Neural progenitor cell (in vitro differentiated cells): ENCODE results near the gene ARHGEF26. TPM values are rescaled to one million over a fixed set of nuclear protein-coding genes. Genes with fewer than 3 reads are reported as not detected.

ENCODE experiments used
- DNase-seq: peaks from one replicate; pipeline ENCODE4 v3.0.0-alpha.2; 2016; ENCODE audit warnings: low spot score
- H2AFZ ChIP-seq: fragments of 200-600 bp; sonication (generic); replicated peaks from 2 replicates; pipeline ENCODE4 v1.6.1; 2016; ENCODE audit warnings: antibody characterized with exemption
- H3F3A ChIP-seq: fragments of 200-600 bp; sonication (generic); 2 replicates; pipeline ENCODE4 v1.6.1; 2016; ENCODE audit warnings: antibody characterized with exemption, low read depth
- H3K27ac ChIP-seq: fragments of 200-600 bp; sonication (generic); 2 replicates; pipeline ENCODE4 v1.5.1; 2016; ENCODE audit warnings: mild to moderate bottlenecking
- H3K27me3 ChIP-seq: fragments of 200-600 bp; sonication (generic); 2 replicates; pipeline ENCODE4 v1.6.1; 2016; ENCODE audit warnings: mild to moderate bottlenecking, moderate library complexity
- H3K36me3 ChIP-seq: fragments of 200-600 bp; sonication (generic); 2 replicates; pipeline ENCODE4 v1.5.1; 2016
- H3K4me1 ChIP-seq: fragments of 200-600 bp; sonication (generic); 2 replicates; pipeline ENCODE4 v1.6.1; 2016; ENCODE audit warnings: mixed run types
- H3K4me2 ChIP-seq: fragments of 200-600 bp; sonication (generic); 2 replicates; pipeline ENCODE4 v1.6.1; 2016
- H3K4me3 ChIP-seq: fragments of 200-600 bp; sonication (generic); 2 replicates; pipeline ENCODE4 v1.5.1; 2016
- H3K79me2 ChIP-seq: fragments of 200-600 bp; sonication (generic); 2 replicates; pipeline ENCODE4 v1.6.1; 2016; ENCODE audit warnings: low read depth
- H3K9ac ChIP-seq: fragments of 200-600 bp; sonication (generic); 2 replicates; pipeline ENCODE4 v1.6.1; 2016
- H3K9me3 ChIP-seq: fragments of 200-600 bp; sonication (generic); 2 replicates; pipeline ENCODE4 v1.5.1; 2016; ENCODE audit warnings: low read depth
- H4K20me1 ChIP-seq: fragments of 200-600 bp; sonication (generic); 2 replicates; pipeline ENCODE4 v1.6.1; 2016; ENCODE audit warnings: low read depth
- H3K27ac Mint-ChIP-seq: 3 replicates; pipeline ENCODE4 v1.8.0; 2021; ENCODE audit warnings: mixed read lengths
- H3K27me3 Mint-ChIP-seq: 2 replicates; pipeline ENCODE4 v1.8.0; 2022; ENCODE audit warnings: low read depth, mild to moderate bottlenecking, inconsistent platforms, moderate library complexity, mixed read lengths; ENCODE audit not compliant: insufficient read depth
- H3K36me3 Mint-ChIP-seq: 3 replicates; pipeline ENCODE4 v1.8.0; 2021; ENCODE audit warnings: mixed read lengths
- H3K4me1 Mint-ChIP-seq: 3 replicates; pipeline ENCODE4 v1.8.0; 2021; ENCODE audit warnings: mixed read lengths
- H3K4me3 Mint-ChIP-seq: 3 replicates; pipeline ENCODE4 v1.8.0; 2021; ENCODE audit warnings: mild to moderate bottlenecking, moderate library complexity, mixed read lengths
- H3K9me3 Mint-ChIP-seq: 3 replicates; pipeline ENCODE4 v1.8.0; 2020; ENCODE audit warnings: mixed read lengths
- EZH2 ChIP-seq: fragments of 200-600 bp; sonication (generic); IDR thresholded peaks from 2 replicates; pipeline ENCODE4 v1.6.1; 2017; ENCODE audit warnings: antibody characterized with exemption, mild to moderate bottlenecking, moderate library complexity
- EZH2phosphoT487 ChIP-seq: fragments of 200-600 bp; sonication (generic); IDR thresholded peaks from 2 replicates; pipeline ENCODE4 v1.6.1; 2017; ENCODE audit warnings: antibody characterized with exemption
- total RNA-seq: library from RNA; depleted of rRNA; stranded (reverse); fragments of >200 nt; gene quantifications from 2 replicates; pipeline ENCODE4 v1.2.3, GENCODE V29; 2015; ENCODE audit warnings: low replicate concordance
- TF ChIP-seq, protein P1 (sequence below): fragments of 200-600 bp; sonication (generic); IDR thresholded peaks from 2 replicates; pipeline ENCODE4 v1.5.1; 2017; ENCODE audit warnings: antibody characterized with exemption, mild to moderate bottlenecking

The ARHGEF26 gene
- total RNA-seq, 1 donor from 2014 or later = 14.0 TPM

DNA sequence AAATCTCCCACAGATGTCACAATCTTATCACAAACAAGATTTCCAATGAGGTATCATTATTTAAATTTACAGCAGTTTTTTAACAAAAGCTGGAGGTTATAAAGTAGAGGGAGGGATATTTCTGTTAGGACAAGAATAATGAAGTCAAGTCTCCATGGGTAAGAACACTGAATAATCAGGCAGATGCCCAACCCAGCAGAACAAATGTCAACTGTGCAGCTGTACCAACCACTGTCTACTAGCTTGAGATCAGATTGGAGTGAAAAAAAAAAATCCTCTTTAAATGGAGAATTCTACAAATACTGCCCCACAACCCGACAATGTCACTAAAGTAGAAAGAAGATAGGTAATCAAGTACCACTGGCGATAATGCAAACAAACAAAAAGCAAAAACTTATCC lies 172.8 kb downstream of the ARHGEF26 start:
- no peak overlapping the region for H3K9ac ChIP-seq
- H3K4me3 ChIP-seq = no peak overlapping the region
- Mint-ChIP-seq H3K27me3 (no peaks in the 10 kb centered on the region), H3K36me3 (peaks cover 37% of the 10 kb centered on the region), H3K4me3 (no peak overlapping the region), H3K4me1 (no peaks in the 10 kb centered on the region), H3K9me3 (no peaks in the 10 kb centered on the region), H3K27ac (no peak overlapping the region)
- no peak for DNase-seq
- H4K20me1 ChIP-seq = no peaks in the 10 kb centered on the region
- no peaks in the 10 kb centered on the region for H3K4me1 ChIP-seq
- no peak overlapping the region for H3K27ac ChIP-seq
- TF ChIP-seq, protein P1, sequence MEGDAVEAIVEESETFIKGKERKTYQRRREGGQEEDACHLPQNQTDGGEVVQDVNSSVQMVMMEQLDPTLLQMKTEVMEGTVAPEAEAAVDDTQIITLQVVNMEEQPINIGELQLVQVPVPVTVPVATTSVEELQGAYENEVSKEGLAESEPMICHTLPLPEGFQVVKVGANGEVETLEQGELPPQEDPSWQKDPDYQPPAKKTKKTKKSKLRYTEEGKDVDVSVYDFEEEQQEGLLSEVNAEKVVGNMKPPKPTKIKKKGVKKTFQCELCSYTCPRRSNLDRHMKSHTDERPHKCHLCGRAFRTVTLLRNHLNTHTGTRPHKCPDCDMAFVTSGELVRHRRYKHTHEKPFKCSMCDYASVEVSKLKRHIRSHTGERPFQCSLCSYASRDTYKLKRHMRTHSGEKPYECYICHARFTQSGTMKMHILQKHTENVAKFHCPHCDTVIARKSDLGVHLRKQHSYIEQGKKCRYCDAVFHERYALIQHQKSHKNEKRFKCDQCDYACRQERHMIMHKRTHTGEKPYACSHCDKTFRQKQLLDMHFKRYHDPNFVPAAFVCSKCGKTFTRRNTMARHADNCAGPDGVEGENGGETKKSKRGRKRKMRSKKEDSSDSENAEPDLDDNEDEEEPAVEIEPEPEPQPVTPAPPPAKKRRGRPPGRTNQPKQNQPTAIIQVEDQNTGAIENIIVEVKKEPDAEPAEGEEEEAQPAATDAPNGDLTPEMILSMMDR = no peak
- TF ChIP-seq EZH2 (no peak), EZH2phosphoT487 (no peak)
- H3K79me2 ChIP-seq = no peaks in the 10 kb centered on the region
- no peak overlapping the region for H3K4me2 ChIP-seq
- H2AFZ ChIP-seq = no peak overlapping the region
- H3K9me3 ChIP-seq = no peaks in the 10 kb centered on the region
- H3F3A ChIP-seq = no peaks in the 10 kb centered on the region
- no peaks in the 10 kb centered on the region for H3K27me3 ChIP-seq
- peaks cover 58% of the 10 kb centered on the region for H3K36me3 ChIP-seq

DNA sequence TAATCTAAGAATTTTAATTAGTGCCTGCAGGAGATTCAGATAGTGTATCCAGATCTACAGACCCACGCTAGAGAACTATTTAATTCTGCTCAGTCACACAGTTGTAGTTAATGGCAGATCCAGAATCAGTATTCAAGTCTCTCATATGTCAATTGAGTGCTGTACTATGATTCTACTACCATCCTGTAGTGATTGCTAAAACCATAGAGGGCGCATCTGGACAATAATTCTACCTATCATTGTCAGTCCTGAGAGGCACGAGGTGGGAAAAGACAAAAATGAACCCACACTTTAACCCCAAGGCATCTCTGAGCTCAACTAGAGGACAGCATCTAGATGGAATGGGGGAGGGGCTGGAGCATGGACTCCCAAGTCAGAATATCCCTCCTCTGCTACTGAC lies 180.4 kb downstream of the ARHGEF26 start:
- no peaks in the 10 kb centered on the region for H3K4me1 ChIP-seq
- Mint-ChIP-seq H3K4me1 (no peaks in the 10 kb centered on the region), H3K4me3 (no peak overlapping the region), H3K27ac (no peak overlapping the region), H3K9me3 (no peaks in the 10 kb centered on the region), H3K36me3 (peaks cover 35% of the 10 kb centered on the region), H3K27me3 (no peaks in the 10 kb centered on the region)
- no peak overlapping the region for H3K27ac ChIP-seq
- H3K36me3 ChIP-seq = peaks cover 58% of the 10 kb centered on the region
- no peak overlapping the region for H2AFZ ChIP-seq
- no peak overlapping the region for H3K9ac ChIP-seq
- H3K9me3 ChIP-seq = no peaks in the 10 kb centered on the region
- H3K79me2 ChIP-seq = no peaks in the 10 kb centered on the region
- DNase-seq = no peak
- H4K20me1 ChIP-seq = no peaks in the 10 kb centered on the region
- H3K27me3 ChIP-seq = no peaks in the 10 kb centered on the region
- H3K4me3 ChIP-seq = no peak overlapping the region
- no peak for TF ChIP-seq EZH2phosphoT487
- TF ChIP-seq, protein P1 = peak; percentile 4
- H3K4me2 ChIP-seq = no peak overlapping the region
- no peaks in the 10 kb centered on the region for H3F3A ChIP-seq

DNA sequence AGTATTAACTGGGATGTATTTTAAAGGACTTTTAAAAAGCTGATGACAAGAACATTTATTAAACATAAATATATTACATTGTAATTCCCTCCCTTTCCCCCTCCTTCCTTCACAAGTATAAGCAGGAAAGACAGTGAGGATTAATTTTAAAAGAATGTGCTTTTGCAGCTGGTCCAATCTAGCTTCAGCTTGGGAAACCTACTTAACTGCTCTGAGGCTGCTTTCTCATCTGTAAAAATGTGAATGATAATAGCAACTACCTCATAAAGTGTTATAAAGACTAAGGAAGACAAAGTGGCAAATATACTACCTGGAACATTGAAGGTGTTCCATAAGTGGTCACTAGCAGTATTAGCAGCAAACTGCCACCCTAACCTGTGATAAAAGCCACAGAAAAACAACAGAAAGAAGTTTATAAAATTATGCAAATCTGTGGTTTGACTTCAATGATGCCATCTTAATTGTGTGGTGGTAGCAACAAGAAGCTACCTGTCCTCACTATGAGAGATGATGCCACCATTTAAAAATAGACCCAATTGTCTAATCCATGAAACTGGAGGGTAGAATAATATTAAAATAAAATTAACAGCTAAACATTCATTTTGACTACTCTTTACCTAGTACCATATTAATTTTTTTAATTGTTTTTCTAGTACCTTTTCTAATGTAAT lies 183.1 kb downstream of the ARHGEF26 start:
- Mint-ChIP-seq H3K4me3 (no peak overlapping the region), H3K4me1 (no peaks in the 10 kb centered on the region), H3K27ac (no peak overlapping the region), H3K36me3 (peaks cover 33% of the 10 kb centered on the region), H3K9me3 (no peaks in the 10 kb centered on the region), H3K27me3 (no peaks in the 10 kb centered on the region)
- no peak for DNase-seq
- Histone ChIP-seq H3K9ac (no peak overlapping the region), H4K20me1 (peaks cover 8% of the 10 kb centered on the region), H3K4me1 (no peaks in the 10 kb centered on the region), H3K9me3 (no peaks in the 10 kb centered on the region), H3K27ac (no peak overlapping the region), H3K27me3 (no peaks in the 10 kb centered on the region), H3K36me3 (peaks cover 51% of the 10 kb centered on the region), H3K79me2 (peaks cover 13% of the 10 kb centered on the region), H3F3A (no peaks in the 10 kb centered on the region), H2AFZ (no peak overlapping the region), H3K4me2 (no peak overlapping the region), H3K4me3 (no peak overlapping the region)
- TF ChIP-seq EZH2 = no peak
- TF ChIP-seq, protein P1 = no peak
- TF ChIP-seq EZH2phosphoT487 = no peak
